22Rv1 (cell line): ENCODE data around the gene F3.

Experiments used
- H3K27ac ChIP-seq: fragments of 450-650 bp; 2 replicates; pipeline ENCODE4 v1.5.1; 2017
- ZFX ChIP-seq: fragments of 450-650 bp; IDR thresholded peaks from 2 replicates; pipeline ENCODE4 v1.6.1; 2017; ENCODE audit warnings: antibody characterized with exemption, borderline replicate concordance
- TF ChIP-seq, protein P1 (sequence below): fragments of 450-650 bp; IDR thresholded peaks from 2 replicates; pipeline ENCODE4 v1.5.1; 2017; ENCODE audit warnings: mild to moderate bottlenecking

F3 gene

DNA sequence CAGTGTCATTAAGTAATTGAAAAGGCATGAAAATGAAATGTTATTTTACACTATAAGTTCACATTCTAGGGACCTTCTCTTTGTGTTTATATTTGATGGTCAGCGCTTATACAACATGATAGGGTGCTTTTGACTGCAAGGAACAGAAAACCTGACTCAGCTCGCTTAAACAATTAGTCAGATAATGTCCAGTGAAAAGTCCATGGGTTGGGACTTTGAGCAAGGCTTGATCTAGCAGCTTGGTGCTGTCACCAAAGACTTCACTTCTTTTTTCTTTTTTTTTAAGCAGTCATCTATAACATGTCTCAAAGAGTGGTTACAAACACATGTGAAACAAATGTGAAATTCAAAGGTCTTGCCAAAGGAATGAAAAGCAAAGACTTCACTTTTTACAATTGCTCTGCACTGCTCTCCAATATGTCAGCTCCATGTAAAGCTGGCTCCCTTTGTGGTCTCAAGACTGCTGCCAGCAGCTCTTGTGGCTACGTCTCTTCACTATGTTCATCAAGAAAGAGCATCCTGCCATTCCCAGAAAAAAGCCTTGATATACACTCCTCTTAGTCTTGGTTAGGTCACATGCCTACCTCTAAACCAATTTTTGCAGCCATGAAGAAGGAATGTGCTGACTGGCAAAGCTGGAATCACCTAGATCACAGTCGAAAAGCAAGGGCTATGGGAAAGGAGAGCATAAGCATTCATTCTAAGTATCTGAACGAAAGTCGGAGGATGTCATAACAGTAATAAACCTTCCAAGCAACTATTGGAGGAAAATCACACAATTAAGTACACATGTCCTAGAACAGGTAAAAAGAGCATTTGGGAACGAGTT lies 15.2 kb downstream of the F3 start:
- TF ChIP-seq, protein P1, sequence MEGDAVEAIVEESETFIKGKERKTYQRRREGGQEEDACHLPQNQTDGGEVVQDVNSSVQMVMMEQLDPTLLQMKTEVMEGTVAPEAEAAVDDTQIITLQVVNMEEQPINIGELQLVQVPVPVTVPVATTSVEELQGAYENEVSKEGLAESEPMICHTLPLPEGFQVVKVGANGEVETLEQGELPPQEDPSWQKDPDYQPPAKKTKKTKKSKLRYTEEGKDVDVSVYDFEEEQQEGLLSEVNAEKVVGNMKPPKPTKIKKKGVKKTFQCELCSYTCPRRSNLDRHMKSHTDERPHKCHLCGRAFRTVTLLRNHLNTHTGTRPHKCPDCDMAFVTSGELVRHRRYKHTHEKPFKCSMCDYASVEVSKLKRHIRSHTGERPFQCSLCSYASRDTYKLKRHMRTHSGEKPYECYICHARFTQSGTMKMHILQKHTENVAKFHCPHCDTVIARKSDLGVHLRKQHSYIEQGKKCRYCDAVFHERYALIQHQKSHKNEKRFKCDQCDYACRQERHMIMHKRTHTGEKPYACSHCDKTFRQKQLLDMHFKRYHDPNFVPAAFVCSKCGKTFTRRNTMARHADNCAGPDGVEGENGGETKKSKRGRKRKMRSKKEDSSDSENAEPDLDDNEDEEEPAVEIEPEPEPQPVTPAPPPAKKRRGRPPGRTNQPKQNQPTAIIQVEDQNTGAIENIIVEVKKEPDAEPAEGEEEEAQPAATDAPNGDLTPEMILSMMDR = no peak
- no peak for TF ChIP-seq ZFX
- no peak overlapping the region for H3K27ac ChIP-seq

DNA sequence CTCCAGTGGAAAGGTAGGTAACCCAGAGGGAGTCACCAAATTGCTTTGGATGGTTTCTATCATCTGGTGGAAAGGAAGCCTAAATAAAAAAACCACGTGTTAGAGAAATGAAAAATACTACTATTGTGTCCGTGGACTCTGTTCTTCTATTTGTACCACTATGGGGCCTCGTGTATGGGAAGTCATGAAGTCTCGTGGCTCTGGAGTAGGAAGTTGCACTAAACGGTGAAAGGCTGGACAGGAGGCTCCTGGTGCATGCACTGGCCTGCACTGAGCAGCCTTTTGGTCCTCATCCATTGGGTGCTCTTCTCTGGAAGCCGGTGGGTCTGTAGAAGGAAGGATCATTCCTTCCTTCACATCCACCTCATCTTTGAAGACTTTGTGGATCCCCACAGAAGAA lies 17.0 kb downstream of the F3 start:
- H3K27ac ChIP-seq = no peak overlapping the region
- TF ChIP-seq, protein P1 = no peak
- no peak for TF ChIP-seq ZFX

DNA sequence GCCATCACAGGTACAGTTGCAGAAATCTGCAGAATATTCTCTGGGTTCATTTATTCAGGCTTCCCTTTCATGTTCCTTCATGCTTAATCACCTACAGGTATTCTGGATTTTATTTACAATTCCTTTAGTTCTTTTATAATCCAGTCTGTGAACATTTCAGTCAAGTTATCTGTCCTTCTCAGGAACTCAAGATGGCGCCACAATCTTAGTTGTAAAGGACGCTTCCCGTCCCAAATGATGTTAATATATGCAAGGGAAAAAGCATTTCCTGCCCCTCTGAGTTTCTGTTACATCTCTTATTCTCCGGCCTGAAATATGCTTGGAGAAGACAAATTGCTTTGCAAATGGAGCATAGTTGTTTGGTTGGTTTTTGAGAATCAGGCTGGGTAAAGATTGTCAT lies 19.3 kb downstream of the F3 start:
- TF ChIP-seq, protein P1 = peak; percentile 59
- TF ChIP-seq ZFX = no peak

DNA sequence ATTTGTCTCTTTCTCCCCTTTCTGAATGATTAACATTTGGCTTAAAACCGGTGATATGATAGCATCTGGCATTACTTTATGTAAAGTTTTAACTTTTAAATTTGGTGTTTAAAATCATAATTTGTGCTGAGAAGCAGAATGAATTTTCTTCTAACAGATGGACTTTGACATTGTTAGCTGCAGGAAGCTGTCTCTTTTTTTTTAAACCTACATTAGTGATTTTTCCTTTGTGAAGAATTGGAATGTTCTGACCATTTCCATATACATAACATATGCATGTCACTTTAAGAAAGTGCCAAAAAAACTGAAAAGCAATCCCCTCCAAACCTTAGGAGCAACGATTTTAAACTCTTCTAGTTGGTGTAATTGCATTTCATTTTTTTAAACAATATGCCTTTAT lies 22.2 kb downstream of the F3 start:
- no peak overlapping the region for H3K27ac ChIP-seq
- no peak for TF ChIP-seq ZFX
- TF ChIP-seq, protein P1 = no peak

More for the DNA sequence above, 19.3 kb downstream of the F3 start:
- no peak overlapping the region for H3K27ac ChIP-seq

DNA sequence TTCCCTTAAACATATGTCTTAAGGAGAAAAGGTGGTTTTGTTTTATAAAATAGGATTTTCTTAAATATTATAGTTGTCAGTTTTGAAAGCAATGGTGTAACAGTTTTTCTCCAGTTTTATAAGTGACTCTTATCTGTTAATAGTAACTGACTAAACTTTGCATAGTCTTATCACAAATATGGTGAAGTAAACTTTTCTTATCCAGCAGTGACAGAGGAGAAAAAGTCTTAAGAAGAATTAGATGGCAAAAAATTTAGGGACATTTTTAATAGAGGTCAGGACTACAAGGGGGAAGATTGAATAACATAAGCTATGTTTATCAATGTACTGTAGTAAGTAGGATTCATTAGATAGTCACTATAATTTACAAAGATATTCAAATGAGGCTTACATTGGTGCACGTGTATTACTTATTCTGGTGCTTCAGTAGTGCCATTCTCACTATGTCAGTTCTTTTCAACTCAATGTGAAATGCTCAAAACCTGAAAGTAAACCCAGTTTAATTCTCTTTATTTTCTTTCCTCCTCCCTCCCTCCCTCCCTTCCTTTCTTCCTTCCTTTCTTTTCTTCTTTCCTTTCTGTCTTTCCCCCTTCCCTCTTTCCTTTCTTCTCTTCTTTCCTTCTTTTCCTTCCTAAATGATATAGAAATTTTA lies 26.1 kb downstream of the F3 start:
- no peak overlapping the region for H3K27ac ChIP-seq
- TF ChIP-seq ZFX = no peak
- TF ChIP-seq, protein P1 = no peak

DNA sequence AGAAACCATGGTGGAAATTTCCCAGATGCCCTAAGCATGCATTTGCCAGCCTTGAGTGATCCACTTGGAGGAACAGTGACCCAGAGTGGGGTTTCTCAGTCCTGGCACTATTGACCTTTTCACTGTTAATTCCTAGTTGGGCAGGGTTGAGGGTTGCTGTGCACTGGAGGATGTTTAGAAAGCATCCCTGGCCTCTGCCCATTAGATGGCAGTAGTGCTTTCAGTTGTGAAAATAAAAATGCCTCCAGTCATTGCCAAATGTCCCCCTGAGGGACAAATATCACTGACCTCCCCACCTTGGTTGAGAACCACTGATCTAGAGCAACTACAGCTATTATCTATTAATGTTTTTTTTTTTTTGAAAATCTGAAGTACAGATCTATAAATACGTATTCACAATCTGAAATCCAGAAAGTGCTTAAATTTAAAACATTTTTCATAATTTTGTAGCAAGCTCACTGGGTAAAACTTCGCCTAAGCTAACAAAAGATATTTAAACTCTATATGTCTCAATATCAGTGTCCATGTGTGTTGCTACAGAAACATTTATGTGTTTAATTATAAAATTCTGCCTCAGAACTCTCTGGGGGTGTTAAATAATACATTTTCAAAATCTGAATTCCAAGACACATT lies 27.3 kb downstream of the F3 start:
- H3K27ac ChIP-seq = no peak overlapping the region
- TF ChIP-seq, protein P1 = peak; percentile 83
- no peak for TF ChIP-seq ZFX
